Stimulated activated CD4-positive, alpha-beta T cell treated with anti-CD3 and anti-CD28 coated beads, Interleukin-4, amount 100 ng/mL, for 1 hour (primary cell): ENCODE data around the gene PCSK6.
A peak's percentile ranks its signal among the peaks of the same experiment; 100 is the strongest.

Experiments used
- DNase-seq: peaks from one replicate; pipeline ENCODE4 v3.0.0-alpha.2; 2020

Gene PCSK6

DNA sequence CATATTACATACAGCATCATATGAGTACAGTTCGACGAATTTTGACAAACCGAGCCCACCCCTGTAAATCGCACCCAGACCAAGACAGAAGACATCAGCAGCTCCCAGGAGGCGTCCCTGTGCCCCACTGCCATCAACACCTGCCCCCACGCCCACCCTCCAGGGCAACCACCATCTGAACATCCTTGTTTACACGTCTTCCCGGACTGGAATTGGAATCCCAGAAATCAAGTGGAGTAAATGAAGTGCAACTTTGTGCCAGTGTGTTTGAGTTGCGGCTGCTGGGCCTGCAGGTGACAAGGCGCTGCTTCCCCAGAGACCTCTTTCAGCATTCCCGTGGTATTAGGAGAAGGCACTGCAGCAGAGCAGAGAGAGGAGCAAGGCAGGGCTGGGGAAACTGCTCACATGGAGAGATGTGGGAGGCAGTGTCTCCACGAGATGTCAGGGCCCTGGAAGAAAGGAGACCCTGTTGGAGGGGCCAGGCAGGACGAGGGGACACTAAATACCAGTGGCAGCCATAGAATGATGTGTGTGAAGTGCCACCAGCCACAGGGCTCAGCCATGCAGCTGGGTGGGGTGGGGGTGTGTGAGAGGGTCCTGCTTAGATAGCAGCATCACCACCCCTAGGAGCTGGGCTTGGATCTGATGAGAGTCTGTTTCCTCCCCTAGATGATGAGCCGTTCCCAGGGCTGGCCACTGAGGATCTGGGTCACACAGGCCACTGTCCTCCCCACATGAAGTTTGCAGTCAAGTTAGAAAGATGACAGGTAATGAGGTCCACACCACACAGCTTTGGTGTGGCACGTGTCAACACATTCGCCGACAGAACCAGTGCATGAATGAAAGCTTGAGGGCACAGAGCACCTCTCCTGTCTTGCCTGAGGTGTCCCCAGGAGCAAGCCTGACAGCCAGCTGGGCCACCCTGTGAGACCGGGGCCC, 33.4 kb upstream of the PCSK6 start:
- no peak for DNase-seq

- DNase-seq = no peak
These were observed 32.6 kb upstream of the PCSK6 start for GRCh38 chr15:101522091-101522490.

DNA sequence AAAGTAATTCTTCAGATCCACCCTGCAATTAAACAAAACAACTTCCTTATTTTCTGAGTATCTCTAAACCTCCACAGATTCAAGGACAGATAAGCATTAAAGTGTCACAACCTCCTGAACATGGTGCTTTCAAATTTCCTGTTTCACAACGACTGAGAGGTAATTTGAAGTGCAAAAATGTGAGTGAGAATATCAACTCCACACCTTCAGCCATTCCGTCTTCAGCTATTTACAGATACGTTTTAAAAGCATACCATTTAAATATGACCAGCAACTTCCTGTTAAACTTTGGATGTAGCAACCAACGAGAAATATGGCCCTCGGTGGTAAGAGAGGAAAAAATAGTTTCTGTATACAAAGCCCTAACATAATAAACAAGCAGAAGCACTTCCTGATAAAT, 32.1 kb upstream of the PCSK6 start:
- DNase-seq = no peak

GRCh38 chr15:101521069-101521468, 31.6 kb upstream of the PCSK6 start:
- DNase-seq = no peak

- no peak for DNase-seq
These were observed 30.9 kb upstream of the PCSK6 start for GRCh38 chr15:101520395-101520794.

GRCh38 chr15:101517504-101517903, 28.0 kb upstream of the PCSK6 start:
- DNase-seq = no peak

DNA sequence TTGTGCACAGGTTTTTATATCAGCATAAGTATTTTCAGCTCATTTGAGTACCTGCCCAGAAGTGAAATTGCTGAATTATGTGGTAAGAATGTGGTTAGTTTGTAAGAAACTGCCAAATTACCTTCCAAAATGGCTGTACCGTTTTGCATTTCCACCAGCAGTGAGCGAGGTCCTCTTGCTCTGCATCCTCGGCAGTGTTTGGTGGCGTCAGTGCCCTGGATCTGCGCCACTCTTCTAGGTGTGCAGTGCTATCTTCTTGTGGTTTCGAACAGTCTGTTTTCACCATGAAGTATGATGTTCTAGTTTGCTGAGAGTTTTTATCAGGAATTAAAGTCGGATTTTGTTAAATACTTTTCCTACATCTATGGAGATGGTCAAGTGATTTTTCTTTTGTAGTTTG, 24.8 kb upstream of the PCSK6 start:
- DNase-seq = no peak

- DNase-seq = no peak
These were observed 22.2 kb upstream of the PCSK6 start for GRCh38 chr15:101511717-101512116.

GRCh38 chr15:101510212-101511197, 21.0 kb upstream of the PCSK6 start:
- DNase-seq = no peak

DNA sequence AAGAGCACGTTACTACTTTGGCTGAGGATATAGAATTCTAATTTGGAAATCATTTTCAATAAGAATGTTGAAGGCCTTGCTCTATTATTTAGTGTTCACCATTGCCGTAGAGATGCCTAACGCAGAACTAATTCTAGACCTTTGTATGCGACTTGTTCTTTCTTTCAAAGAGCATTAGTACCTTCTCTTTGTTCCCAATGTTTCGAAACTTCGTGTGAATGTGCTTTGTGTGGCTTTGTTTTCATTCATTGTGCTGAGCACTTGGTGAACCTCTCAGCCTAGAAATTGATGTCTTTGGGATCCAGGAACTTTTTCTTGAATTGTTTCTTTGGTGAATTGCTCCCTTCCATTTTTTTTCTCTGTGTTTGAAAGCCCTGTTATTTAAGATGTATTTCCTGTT, 19.8 kb upstream of the PCSK6 start:
- no peak for DNase-seq

DNA sequence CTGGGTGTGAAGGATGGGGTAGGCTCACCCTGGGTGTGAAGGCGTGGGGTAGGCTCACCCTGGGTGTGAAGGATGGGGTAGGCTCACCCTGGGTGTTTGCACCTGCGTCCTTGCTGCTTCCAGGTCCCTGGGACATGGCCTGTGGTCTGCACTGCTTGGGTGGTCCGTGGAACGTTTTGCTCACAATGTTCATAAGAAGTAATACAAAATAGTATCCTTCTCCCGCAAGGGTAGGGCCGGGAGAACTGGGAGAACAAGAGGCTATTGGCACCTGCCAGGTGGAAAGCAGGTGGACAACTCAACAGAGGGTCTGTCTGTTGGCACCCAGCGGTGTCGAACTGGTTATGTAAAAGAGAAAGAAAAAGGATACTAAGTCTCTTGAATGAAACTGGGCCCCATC, 17.0 kb upstream of the PCSK6 start:
- no peak for DNase-seq

DNA sequence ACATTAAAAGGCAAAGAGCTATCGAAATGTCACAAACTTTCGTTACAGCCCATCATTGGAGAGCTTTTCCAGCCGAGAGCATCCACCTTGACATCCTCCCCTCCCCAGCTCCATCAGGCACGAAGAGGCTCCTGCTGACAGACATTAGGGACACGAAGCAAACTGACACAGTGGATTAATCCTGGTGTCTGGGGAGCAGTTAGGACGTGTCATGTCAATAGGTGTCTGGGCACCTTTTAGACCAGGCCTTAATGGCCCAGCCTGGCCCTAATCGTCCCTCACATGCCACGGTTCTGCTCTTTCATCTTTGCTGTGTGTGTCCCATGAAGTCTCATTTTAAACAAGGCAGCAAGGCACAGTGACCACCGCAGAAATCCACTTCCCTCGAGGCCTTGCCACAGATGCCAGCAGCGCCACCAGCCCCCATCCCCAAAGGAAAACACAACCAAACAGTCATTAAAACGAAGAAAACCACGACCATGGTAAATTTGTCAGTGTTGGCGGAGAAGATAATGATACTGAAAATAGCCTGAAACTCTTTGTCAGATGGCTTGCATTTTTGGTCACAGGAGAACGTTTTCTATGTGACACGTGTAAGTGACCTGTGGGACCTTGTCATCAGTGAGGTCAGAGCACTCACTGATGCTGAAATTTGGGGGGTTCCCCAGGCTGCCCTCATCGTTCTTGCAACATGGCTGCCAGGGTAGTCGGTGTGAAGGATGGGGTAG, 16.3 kb upstream of the PCSK6 start:
- no peak for DNase-seq

- DNase-seq = no peak
These were observed 15.5 kb upstream of the PCSK6 start for GRCh38 chr15:101504866-101505609.

GRCh38 chr15:101504373-101504772, 14.9 kb upstream of the PCSK6 start:
- DNase-seq = no peak

DNA sequence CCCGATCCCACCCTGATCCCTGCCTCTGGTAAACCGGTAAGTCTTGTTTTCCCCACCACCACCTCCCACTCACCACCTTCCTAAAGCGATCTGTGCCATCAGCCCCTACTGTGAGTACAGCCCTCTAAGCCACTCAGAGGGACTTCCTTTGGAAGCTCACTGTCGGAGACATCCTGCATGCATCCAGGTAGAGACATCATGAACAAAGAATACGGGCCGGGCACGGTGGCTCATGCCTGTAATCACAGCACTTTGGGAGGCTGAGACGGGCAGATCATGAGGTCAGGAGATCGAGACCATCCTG, 13.7 kb upstream of the PCSK6 start:
- no peak for DNase-seq

DNA sequence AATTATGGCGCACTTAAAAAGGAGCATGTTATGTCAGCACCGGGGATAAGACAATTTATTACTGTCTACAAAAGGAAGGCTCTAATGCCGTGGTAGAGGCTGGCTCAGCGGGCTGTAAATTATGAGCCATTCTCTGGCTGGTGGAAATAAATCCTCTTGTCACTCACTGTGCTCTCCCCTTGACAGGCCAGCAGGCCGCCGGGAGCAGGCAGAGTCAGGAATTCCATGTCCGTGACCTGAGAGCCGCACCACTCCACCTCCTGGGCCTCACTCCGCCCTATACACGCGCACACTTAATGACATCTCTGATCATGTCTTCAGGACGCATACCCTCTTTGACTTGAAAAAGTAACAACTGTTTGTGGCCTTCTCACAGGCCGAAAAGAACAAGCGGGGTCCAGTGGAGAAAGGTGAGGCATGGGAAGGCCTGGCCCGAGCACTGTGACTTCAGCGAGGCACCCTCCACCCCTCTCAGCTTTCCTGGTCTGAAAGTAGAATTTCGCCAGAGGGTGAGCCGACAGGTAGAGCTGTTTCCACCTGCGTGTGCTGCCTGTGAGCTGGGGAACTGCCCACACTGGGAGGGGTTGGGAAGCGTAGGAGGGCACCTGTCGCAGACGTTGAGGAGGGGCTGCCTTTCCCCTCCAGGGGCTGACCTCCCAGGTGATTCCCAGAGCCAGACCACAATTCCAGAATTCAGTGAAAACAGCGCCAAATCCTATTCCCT, 13.2 kb upstream of the PCSK6 start:
- no peak for DNase-seq

DNA sequence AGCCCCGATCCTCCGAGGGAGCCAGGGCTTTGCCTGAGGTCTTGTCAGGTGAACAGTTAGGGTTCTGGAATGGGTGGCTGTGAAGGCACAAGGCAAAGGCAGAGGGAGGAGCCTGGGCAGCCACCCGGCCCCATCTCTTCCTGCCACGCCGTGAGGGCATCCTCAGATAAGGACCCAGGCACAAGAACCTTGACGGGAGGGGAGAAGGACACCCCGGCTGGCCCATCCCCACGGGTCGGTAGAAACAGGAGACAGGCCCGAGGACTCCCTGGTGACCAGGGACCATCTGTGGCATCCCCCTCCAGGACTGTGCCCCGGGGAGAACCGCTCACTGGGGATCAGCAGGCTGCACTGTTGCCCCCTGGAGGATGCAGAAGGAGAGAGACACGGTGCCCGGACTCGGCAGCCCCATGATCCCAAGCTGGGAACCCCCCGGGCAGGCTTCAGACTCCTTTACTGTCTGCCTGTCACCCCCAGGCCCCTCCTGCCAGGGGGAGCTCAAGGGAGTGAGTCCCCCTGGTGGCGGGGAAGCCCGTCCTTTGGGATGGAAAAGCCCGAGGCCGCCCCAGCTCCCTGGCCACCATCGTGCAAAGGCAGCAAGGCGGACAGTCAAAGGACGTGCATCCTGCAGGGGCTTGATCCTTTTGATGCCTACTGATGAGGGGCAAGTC, 12.3 kb upstream of the PCSK6 start:
- peak; percentile 53 for DNase-seq

- DNase-seq = no peak
These were observed 11.5 kb upstream of the PCSK6 start for GRCh38 chr15:101500865-101501551.

GRCh38 chr15:101499863-101500713, 10.6 kb upstream of the PCSK6 start:
- no peak for DNase-seq
